HEK293 (cell line): ENCODE data around the gene PLEKHH3.

Source experiments
- EGR2 ChIP-seq: fragments of 450-650 bp; formaldehyde crosslinking; IDR thresholded peaks from 2 replicates; pipeline ENCODE4 v1.5.1; 2016; ENCODE audit warnings: low read depth, missing biosample characterization, missing genetic modification characterization
- FEZF1 ChIP-seq: fragments of 450-650 bp; formaldehyde crosslinking; IDR thresholded peaks from 2 replicates; pipeline ENCODE4 v1.5.1; 2016; ENCODE audit warnings: missing biosample characterization, missing genetic modification characterization
- GLI2 ChIP-seq: fragments of 450-650 bp; formaldehyde crosslinking; IDR thresholded peaks from 2 replicates; pipeline ENCODE4; 2017; ENCODE audit warnings: missing biosample characterization, missing genetic modification characterization, low read depth, borderline replicate concordance
- HOXA7 ChIP-seq: sonication (generic); formaldehyde crosslinking; IDR thresholded peaks from 2 replicates; pipeline ENCODE4 v1.8.1; 2022; ENCODE audit warnings: missing genetic modification reagents, borderline replicate concordance
- IKZF3 ChIP-seq: fragments of 450-650 bp; IDR thresholded peaks from 2 replicates; pipeline ENCODE4 v1.5.0; 2018; ENCODE audit warnings: missing biosample characterization, mild to moderate bottlenecking, missing genetic modification characterization, moderate library complexity
- KLF9 ChIP-seq: fragments of 450-650 bp; formaldehyde crosslinking; IDR thresholded peaks from 2 replicates; pipeline ENCODE4 v1.5.1; 2016; ENCODE audit warnings: missing biosample characterization, missing genetic modification characterization, low read depth
- MEIS1 ChIP-seq: sonication (generic); formaldehyde crosslinking; IDR thresholded peaks from 2 replicates; pipeline ENCODE4 v1.8.1; 2022; ENCODE audit warnings: missing genetic modification reagents, mild to moderate bottlenecking, borderline replicate concordance
- ZBTB17 ChIP-seq: fragments of 450-650 bp; formaldehyde crosslinking; IDR thresholded peaks from 2 replicates; pipeline ENCODE4 v1.5.1; 2016; ENCODE audit warnings: missing biosample characterization, missing genetic modification characterization
- ZNF16 ChIP-seq: fragments of 450-650 bp; formaldehyde crosslinking; IDR thresholded peaks from 2 replicates; pipeline ENCODE4 v1.5.1; 2016; ENCODE audit warnings: low read depth, missing biosample characterization, missing genetic modification characterization
- ZNF175 ChIP-seq: fragments of 450-650 bp; formaldehyde crosslinking; IDR thresholded peaks from 2 replicates; pipeline ENCODE4 v1.5.1; 2016; ENCODE audit warnings: missing biosample characterization, missing genetic modification characterization
- ZNF266 ChIP-seq: fragments of 450-650 bp; formaldehyde crosslinking; IDR thresholded peaks from 2 replicates; pipeline ENCODE4 v1.5.1; 2016; ENCODE audit warnings: missing biosample characterization, missing genetic modification characterization, low read depth
- ZNF292 ChIP-seq: fragments of 450-650 bp; formaldehyde crosslinking; IDR thresholded peaks from 2 replicates; pipeline ENCODE4 v1.5.1; 2016; ENCODE audit warnings: low read depth, missing biosample characterization, missing genetic modification characterization, borderline replicate concordance
- ZNF366 ChIP-seq: fragments of 450-650 bp; formaldehyde crosslinking; conservative IDR thresholded peaks from 2 replicates; pipeline ENCODE4 v1.5.1; 2016; ENCODE audit warnings: missing biosample characterization, missing genetic modification characterization
- ZNF391 ChIP-seq: fragments of 450-650 bp; formaldehyde crosslinking; IDR thresholded peaks from 2 replicates; pipeline ENCODE4 v1.5.1; 2016; ENCODE audit warnings: low read depth, missing biosample characterization, missing genetic modification characterization, borderline replicate concordance
- ZNF473 ChIP-seq: fragments of 450-650 bp; formaldehyde crosslinking; IDR thresholded peaks from 2 replicates; pipeline ENCODE4 v1.5.1; 2017; ENCODE audit warnings: missing biosample characterization, missing genetic modification characterization
- ZNF521 ChIP-seq: fragments of 450-650 bp; formaldehyde crosslinking; IDR thresholded peaks from 2 replicates; pipeline ENCODE4 v1.5.1; 2017; ENCODE audit warnings: missing biosample characterization, mild to moderate bottlenecking, missing genetic modification characterization
- ZNF544 ChIP-seq: fragments of 450-650 bp; formaldehyde crosslinking; IDR thresholded peaks from 2 replicates; pipeline ENCODE4 v1.5.0; 2017; ENCODE audit warnings: missing biosample characterization, missing genetic modification characterization
- ZNF596 ChIP-seq: fragments of 450-650 bp; IDR thresholded peaks from 2 replicates; pipeline ENCODE4 v1.5.0; 2018; ENCODE audit warnings: missing biosample characterization, mild to moderate bottlenecking, missing genetic modification characterization, moderate library complexity
- ZNF600 ChIP-seq: fragments of 450-650 bp; formaldehyde crosslinking; IDR thresholded peaks from 2 replicates; pipeline ENCODE4 v1.5.1; 2016; ENCODE audit warnings: missing biosample characterization, missing genetic modification characterization
- ZNF654 ChIP-seq: fragments of 450-650 bp; formaldehyde crosslinking; IDR thresholded peaks from 2 replicates; pipeline ENCODE4 v1.5.1; 2016; ENCODE audit warnings: low read depth, missing biosample characterization, missing genetic modification characterization
- ZNF776 ChIP-seq: fragments of 450-650 bp; formaldehyde crosslinking; IDR thresholded peaks from 2 replicates; pipeline ENCODE4 v1.5.0; 2017; ENCODE audit warnings: missing biosample characterization, missing genetic modification characterization, borderline replicate concordance
- ZSCAN30 ChIP-seq: fragments of 450-650 bp; IDR thresholded peaks from 2 replicates; pipeline ENCODE4 v1.5.1; 2018; ENCODE audit warnings: missing biosample characterization, mild to moderate bottlenecking, missing genetic modification characterization, moderate library complexity
- TF ChIP-seq, protein P1 (sequence below): fragments of 450-650 bp; formaldehyde crosslinking; conservative IDR thresholded peaks from 2 replicates; pipeline ENCODE4 v1.5.1; 2016; ENCODE audit warnings: low read depth, missing biosample characterization, missing genetic modification characterization
- TF ChIP-seq, protein P2 (sequence below): fragments of 450-650 bp; formaldehyde crosslinking; IDR thresholded peaks from 2 replicates; pipeline ENCODE4; 2016; ENCODE audit warnings: missing biosample characterization, missing genetic modification characterization
- TF ChIP-seq, protein P3 (sequence below): IDR thresholded peaks from 2 replicates; pipeline ENCODE4 v1.6.1; 2011; ENCODE audit warnings: mild to moderate bottlenecking, low read depth, low read length, borderline replicate concordance
- TF ChIP-seq, protein P4 (sequence below): fragments of 450-650 bp; formaldehyde crosslinking; optimal IDR thresholded peaks from 2 replicates; pipeline ENCODE3; 2016; ENCODE audit warnings: missing biosample characterization, mild to moderate bottlenecking, missing genetic modification characterization
- TF ChIP-seq, protein P5 (sequence below): fragments of 450-650 bp; formaldehyde crosslinking; IDR thresholded peaks from 2 replicates; pipeline ENCODE4 v1.5.1; 2016; ENCODE audit warnings: missing biosample characterization, missing genetic modification characterization

PLEKHH3 gene

DNA sequence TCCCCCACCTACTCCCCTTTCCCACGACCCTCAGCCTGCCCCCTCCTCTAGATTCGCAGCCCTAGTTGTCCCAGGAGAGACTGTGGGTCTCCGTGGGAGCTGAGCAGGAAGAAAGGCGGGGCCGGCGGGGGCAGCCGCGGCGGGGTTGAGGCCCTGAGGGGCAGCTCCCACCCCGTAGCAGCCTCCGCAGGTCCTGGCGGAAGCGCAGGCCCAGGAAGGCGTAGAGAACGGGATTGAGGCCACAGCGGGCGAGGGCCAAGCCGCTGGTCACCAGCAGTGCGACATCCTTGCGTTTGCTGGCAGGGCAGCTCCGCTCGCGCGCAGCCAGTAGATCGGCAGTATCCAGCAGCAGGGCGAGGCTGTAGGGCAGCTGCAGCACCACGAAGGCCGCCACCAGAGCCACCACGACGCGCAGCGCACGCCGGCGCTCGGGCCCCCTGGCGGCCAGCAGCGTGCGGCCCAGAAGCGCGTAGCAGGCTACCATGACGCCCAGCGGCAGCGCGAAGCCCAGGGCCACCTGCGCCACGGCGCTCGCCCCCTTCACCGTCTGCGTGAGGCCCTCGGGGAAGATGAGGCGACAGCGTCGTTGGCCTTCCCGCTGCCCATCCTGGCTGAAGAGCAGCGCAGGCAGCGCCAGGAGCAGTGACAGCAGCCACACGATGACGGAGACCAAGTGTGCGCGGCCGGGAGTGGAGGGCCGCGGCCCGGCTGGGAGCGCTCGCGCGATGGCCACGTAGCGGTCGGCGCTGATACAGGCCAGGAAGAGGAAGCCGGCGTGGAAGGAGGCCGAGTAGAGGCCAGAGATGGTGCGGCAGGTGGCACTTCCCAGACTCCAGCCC is 2.9 kb upstream of the PLEKHH3 start (continued):
- TF ChIP-seq, protein P1, sequence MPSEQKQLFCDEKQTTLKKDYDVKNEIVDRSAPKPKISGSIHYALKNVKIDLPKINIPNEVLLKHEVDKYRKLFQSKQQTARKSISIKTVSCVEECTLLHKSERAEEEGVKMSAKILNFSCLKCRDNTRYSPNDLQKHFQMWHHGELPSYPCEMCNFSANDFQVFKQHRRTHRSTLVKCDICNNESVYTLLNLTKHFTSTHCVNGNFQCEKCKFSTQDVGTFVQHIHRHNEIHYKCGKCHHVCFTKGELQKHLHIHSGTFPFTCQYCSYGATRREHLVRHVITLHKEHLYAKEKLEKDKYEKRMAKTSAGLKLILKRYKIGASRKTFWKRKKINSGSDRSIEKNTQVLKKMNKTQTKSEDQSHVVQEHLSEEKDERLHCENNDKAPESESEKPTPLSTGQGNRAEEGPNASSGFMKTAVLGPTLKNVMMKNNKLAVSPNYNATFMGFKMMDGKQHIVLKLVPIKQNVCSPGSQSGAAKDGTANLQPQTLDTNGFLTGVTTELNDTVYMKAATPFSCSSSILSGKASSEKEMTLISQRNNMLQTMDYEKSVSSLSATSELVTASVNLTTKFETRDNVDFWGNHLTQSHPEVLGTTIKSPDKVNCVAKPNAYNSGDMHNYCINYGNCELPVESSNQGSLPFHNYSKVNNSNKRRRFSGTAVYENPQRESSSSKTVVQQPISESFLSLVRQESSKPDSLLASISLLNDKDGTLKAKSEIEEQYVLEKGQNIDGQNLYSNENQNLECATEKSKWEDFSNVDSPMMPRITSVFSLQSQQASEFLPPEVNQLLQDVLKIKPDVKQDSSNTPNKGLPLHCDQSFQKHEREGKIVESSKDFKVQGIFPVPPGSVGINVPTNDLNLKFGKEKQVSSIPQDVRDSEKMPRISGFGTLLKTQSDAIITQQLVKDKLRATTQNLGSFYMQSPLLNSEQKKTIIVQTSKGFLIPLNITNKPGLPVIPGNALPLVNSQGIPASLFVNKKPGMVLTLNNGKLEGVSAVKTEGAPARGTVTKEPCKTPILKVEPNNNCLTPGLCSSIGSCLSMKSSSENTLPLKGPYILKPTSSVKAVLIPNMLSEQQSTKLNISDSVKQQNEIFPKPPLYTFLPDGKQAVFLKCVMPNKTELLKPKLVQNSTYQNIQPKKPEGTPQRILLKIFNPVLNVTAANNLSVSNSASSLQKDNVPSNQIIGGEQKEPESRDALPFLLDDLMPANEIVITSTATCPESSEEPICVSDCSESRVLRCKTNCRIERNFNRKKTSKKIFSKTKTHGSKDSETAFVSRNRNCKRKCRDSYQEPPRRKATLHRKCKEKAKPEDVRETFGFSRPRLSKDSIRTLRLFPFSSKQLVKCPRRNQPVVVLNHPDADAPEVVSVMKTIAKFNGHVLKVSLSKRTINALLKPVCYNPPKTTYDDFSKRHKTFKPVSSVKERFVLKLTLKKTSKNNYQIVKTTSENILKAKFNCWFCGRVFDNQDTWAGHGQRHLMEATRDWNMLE (tag by site-specific recombination): no peak
- TF ChIP-seq ZNF600 (tag by site-specific recombination): peak; percentile 97
- TF ChIP-seq MEIS1 (CRISPR knock-in tag): no peak
- 0 out of 2 replicates have a peak, but pooled peaks have one; percentile 43 for TF ChIP-seq ZSCAN30
- no peak for TF ChIP-seq ZNF521 (tag by site-specific recombination)
- 0 out of 2 replicates have a peak, but pooled peaks have one; percentile 5 for TF ChIP-seq KLF9 (tag by site-specific recombination)
- TF ChIP-seq ZNF366 (tag by site-specific recombination): no peak
- TF ChIP-seq EGR2 (tag by site-specific recombination): peak; percentile 80
- no peak for TF ChIP-seq ZNF292 (tag by site-specific recombination)
- peak; percentile 50; the same call in 1 of the 2 replicates for TF ChIP-seq IKZF3 (tag by site-specific recombination)
- TF ChIP-seq, protein P2, sequence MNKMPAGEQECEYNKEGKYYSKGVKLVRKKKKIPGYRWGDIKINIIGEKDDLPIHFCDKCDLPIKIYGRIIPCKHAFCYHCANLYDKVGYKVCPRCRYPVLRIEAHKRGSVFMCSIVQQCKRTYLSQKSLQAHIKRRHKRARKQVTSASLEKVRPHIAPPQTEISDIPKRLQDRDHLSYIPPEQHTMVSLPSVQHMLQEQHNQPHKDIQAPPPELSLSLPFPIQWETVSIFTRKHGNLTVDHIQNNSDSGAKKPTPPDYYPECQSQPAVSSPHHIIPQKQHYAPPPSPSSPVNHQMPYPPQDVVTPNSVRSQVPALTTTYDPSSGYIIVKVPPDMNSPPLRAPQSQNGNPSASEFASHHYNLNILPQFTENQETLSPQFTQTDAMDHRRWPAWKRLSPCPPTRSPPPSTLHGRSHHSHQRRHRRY (tag by site-specific recombination): no peak
- TF ChIP-seq, protein P3, sequence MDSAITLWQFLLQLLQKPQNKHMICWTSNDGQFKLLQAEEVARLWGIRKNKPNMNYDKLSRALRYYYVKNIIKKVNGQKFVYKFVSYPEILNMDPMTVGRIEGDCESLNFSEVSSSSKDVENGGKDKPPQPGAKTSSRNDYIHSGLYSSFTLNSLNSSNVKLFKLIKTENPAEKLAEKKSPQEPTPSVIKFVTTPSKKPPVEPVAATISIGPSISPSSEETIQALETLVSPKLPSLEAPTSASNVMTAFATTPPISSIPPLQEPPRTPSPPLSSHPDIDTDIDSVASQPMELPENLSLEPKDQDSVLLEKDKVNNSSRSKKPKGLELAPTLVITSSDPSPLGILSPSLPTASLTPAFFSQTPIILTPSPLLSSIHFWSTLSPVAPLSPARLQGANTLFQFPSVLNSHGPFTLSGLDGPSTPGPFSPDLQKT: no peak
- no peak for TF ChIP-seq ZNF266 (tag by site-specific recombination)
- no peak for TF ChIP-seq ZNF596
- no peak for TF ChIP-seq ZNF473 (tag by site-specific recombination)
- TF ChIP-seq ZNF16: no peak
- TF ChIP-seq HOXA7 (CRISPR knock-in tag): no peak
- TF ChIP-seq ZNF544: no peak
- no peak for TF ChIP-seq ZNF654
- TF ChIP-seq, protein P4, sequence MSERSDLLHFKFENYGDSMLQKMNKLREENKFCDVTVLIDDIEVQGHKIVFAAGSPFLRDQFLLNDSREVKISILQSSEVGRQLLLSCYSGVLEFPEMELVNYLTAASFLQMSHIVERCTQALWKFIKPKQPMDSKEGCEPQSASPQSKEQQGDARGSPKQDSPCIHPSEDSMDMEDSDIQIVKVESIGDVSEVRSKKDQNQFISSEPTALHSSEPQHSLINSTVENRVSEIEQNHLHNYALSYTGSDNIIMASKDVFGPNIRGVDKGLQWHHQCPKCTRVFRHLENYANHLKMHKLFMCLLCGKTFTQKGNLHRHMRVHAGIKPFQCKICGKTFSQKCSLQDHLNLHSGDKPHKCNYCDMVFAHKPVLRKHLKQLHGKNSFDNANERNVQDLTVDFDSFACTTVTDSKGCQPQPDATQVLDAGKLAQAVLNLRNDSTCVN: peak; percentile 87
- no peak for TF ChIP-seq FEZF1 (tag by site-specific recombination)
- no peak; the same call in 1 of the 2 replicates for TF ChIP-seq ZNF391 (tag by site-specific recombination)
- no peak for TF ChIP-seq GLI2 (tag by site-specific recombination)
- TF ChIP-seq, protein P5, sequence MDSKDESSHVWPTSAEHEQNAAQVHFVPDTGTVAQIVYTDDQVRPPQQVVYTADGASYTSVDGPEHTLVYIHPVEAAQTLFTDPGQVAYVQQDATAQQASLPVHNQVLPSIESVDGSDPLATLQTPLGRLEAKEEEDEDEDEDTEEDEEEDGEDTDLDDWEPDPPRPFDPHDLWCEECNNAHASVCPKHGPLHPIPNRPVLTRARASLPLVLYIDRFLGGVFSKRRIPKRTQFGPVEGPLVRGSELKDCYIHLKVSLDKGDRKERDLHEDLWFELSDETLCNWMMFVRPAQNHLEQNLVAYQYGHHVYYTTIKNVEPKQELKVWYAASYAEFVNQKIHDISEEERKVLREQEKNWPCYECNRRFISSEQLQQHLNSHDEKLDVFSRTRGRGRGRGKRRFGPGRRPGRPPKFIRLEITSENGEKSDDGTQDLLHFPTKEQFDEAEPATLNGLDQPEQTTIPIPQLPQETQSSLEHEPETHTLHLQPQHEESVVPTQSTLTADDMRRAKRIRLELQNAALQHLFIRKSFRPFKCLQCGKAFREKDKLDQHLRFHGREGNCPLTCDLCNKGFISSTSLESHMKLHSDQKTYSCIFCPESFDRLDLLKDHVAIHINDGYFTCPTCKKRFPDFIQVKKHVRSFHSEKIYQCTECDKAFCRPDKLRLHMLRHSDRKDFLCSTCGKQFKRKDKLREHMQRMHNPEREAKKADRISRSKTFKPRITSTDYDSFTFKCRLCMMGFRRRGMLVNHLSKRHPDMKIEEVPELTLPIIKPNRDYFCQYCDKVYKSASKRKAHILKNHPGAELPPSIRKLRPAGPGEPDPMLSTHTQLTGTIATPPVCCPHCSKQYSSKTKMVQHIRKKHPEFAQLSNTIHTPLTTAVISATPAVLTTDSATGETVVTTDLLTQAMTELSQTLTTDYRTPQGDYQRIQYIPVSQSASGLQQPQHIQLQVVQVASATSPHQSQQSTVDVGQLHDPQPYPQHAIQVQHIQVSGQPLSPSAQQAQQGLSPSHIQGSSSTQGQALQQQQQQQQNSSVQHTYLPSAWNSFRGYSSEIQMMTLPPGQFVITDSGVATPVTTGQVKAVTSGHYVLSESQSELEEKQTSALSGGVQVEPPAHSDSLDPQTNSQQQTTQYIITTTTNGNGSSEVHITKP (tag by site-specific recombination): no peak
- no peak for TF ChIP-seq ZNF776
- TF ChIP-seq ZBTB17 (tag by site-specific recombination): peak; percentile 77
- no peak for TF ChIP-seq ZNF175 (tag by site-specific recombination)
